HG03442 (cell line): ENCODE data around the gene SIGLEC12.
"Not testable (repeated sequence)": the region's sequence is repeated elsewhere in the genome, so short reads cannot be mapped to it uniquely, and the experiment has no call there.

Experiments used
- ATAC-seq: cut with Tn5 transposase; IDR thresholded peaks from one replicate; pipeline ENCODE4 v1.9.1; 2021; ENCODE audit warnings: mild to moderate bottlenecking, moderate library complexity; ENCODE audit not compliant: unreplicated experiment

The SIGLEC12 gene

DNA sequence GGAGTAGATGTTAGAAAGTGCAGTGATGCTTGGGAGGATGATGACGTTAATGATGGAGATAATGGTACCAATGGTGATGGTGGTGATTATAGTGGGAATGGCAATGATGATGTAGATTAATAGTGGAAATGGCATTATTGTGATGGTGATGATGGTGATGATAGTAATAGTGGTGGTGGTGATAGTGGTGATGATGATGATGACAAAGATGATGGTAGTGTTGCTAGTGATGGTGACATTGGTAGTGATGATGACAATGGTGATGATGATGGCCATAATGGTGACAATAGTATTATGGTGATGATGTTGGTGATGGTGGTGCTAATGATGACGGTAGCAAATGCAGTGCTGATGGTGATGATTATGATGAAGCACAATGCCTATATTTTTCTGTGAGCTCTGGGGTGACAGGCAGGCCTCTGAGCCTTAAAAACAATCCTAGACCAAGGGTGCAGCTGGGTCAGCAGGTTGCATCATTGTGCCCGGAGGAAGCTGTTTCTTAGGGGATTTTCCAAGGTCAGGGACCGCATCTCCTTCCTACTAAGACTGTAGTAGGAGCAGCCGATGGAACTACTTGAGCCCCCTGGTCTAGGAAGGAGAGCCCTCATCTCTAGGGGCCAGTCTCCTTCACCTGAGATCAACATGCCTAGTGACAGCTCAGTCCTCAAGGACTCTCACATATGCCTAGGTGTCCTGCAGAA is 15.5 kb downstream of the SIGLEC12 start:
- ATAC-seq, result no peak

DNA sequence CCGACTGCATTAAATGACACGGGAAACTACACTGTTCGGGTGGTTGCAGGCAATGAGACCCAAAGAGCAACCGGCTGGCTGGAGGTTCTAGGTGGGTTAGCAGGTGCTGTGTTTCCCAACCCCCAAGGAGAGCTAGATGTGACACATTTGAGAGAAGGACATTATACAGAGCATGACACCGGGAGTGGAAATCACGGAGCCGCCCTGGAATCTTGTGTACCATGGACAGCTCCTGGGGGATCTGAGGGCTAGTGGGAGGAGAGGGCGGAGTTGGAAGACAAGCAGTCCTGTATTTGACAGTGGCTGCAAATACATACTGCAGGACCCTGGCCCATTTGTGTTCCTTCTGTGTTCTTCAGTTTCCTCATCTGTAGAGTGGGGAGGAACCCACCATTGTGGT is 21.0 kb downstream of the SIGLEC12 start:
- ATAC-seq, result no peak

DNA sequence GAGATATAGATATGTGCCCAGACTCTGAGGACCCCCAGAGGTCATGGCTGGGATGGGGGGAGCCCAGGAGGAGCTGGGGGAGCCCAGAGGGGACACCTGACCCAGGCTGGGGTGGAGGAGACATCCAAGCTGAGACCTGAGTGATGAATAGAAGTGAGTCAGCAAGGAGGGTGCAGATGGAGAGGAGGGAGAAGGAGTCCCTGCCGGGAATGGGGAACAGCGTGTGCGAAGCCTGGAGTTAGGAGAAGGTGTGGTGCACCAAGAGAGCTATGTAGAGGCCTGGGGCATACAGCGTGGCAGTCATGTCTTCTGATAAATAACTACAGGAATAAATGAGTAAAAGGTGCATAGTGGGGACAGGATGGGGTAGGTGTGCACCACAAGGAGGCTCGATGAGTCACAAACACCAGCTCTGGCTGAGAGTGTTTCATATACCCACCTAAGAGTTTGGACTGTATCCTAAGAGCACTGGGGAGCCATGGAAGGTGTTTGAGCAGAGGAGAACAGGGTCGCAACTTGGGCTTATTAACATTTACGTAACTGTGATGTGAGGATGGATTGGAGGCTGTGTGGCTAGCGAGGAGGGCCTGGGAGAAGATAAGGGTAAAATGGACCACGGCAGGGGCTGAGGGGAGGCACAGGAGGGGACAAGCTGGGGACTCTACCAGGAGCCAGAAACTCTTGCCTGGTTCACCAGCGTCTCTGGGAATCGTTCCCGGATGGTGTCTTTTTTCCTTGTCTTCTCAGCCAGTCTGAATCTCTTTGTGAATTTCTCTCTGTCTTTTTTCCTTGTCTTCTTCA is 21.9 kb downstream of the SIGLEC12 start:
- no peak for ATAC-seq

DNA sequence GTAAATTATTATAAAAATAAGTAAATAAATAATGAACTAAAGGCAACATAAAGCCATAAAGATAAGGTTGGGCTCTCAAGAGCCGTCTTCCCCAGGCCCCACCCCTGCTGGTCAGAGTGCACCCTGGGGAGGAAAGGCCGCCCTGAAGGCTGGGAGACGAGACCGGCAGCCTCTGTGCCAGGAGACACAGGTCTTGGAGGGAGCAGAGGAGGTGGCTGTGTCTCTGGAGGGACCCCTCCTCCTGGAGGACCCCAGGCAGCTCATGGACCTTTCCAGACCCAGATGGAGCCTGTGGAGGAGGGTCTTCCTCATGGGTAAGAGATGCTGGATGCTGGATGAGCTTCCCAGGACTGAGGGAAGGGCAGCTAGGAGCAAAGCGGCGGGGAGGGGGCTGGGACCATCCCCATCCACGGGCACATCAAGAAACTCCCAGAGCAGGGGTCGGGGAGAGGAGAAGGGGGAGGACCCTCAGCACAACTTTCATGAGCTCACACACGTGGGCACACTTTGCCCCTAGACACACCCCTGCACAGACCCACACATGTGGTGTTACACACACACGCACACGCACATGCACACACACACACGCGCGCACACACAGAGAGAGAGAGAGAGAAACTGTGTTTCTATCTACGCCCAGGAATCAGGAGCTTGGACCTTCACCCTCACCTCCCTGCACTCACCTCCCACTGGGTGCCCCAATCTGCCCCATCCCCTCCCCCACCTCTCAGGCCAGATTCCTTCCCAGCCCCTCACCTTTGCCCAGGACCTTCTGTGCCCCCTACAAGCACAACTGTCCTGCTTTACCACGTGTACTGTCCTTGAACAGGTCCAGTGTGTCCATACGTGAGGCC is 23.0 kb downstream of the SIGLEC12 start, which contains the start of gene CEACAM18:
CEACAM18 (plus strand) TSS at position 159 of the 854 bp plus-strand sequence.
- ATAC-seq, result no peak

DNA sequence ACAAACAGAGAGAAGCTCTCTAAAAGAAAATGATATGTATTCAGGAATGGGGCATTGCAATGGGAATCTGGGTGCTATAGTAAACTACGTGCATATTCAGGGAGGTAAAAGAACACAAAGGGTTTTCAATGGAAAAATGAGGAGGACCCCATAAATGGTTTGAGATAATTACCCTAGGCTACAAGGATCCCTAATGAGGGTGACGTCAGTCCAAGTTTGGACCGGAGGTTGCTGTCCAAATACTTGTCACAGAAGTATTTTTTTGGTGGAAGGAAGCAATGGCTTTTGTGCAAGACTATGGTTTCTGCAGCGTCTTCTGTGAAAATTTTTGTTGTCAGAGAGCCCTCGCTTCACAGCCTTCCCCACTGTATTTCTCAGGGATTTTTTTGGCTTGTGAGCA is 24.3 kb downstream of the SIGLEC12 start:
- ATAC-seq, result no peak

DNA sequence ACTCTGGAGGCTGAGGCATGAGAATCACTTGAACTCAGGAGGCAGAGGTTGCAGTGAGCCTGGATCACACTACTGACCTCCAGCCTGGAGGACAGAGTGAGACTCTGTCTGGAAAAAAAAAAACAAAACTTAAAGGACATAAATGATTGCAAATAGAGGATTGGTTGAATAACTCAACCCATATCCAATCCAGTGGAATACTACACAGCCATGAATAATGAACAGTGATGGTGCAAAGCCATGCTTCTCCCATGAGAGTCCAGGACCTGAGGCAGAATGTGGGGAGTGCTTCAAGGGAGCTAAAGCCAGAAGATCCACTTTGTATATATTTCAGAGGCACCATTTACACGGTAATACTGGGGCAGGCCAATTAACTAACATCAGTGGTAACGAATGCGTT is 25.4 kb downstream of the SIGLEC12 start:
- no peak for ATAC-seq

DNA sequence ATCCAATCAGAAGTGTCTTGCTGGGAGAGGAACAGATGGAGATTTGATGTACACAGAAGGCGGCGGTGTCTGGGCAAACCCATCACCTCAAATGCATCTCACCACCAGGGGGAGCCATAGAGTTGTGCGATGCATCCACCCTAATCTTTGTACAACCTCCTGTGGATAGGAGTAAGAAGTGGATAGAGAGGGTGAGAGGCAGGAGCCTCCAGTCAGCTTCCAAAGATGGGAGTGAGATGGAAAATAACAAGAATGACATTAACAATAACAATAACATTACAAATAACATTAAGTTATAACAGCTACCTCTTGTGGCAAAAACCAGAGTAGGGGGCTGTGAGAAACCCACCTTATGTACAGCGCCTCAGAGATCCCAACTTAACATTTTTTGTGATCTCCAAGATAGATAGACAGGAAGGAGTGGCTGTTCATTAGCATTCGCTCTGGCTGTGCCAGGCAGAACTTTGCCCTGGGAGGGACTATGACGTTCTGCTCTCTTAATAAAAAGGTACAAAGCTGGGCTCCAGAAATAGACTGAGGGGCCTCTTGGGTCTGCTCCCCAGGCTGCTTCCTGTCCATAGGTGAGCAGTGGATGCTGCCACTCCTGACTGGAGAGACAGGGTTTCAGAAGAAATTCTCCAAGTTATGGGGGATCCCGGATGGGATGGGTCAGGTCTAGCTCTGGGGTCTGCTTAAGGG is 28.4 kb downstream of the SIGLEC12 start:
- ATAC-seq, result no peak

DNA sequence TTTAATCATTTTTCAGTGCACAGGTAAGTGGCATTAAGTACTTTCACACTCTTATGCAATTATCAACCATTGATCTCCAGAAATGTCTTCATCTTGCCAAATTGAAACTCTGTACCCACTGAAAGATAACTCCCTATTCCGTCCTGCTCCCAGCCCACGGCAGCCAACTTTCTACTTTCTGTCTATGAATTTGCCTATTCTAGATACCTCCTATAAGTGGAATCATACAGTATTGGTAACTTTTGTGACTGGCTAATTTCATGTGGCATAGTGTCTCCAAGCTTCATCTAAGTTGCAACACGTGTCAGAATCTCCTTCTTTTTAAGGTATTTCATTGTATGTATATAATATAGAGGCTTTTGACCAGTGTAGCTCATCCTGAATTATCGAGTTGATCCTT is 29.0 kb downstream of the SIGLEC12 start:
- no peak for ATAC-seq

DNA sequence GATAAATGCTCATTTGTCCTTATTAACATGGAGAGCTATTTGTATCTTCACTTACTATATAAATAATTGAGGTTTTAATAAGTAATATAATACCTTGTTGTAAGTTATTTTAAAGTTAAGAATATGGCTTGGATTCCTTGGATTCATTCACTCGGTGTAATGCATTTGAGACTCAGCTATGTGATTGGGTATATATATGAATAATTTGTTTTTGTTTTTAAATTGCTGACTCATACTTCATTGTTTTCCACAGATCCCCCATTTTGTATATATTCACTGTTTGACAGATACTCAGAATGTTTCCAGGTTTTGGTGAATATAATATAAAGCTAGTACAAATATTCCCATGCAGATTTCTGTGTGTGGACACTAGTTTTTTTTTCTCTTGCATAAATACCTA is 30.1 kb downstream of the SIGLEC12 start:
- ATAC-seq, result no peak

DNA sequence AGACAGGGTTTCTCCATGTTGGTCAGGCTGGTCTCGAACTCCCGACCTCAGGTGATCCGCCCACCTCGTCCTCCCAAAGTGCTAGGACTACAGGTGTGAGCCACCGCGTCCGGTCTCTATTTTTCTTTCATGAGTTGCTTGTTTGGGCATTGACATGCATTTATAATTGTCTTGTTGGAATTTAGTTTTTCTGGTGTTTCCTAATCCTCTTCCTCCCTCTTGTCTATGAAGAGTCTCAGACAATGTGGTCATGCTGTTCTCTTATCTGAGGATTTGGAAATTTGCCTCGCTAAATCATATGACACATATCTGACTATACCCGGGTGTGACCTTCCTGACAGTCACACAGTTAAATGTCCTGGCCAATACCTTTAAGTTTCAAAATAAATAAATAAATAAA is 30.6 kb downstream of the SIGLEC12 start:
- ATAC-seq, result no peak

DNA sequence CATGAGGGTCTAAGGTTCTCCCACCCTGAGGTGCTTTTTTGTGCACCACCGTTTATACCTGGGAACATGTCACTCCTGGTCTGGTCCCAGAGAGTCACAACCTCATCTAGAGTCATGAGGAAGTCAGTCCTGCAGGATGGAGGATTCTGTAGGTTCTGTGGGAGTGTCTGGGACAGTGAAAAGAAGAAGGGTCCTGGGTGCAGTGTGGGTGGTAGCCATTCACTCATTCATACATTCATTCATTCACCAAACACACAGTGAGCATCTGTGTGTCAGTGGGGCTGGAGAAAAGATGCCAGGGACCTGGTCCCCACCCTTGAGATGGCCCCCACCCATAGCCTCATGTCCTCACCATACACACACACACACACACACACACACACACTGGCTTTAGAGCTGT is 32.0 kb downstream of the SIGLEC12 start:
- ATAC-seq, result no peak

DNA sequence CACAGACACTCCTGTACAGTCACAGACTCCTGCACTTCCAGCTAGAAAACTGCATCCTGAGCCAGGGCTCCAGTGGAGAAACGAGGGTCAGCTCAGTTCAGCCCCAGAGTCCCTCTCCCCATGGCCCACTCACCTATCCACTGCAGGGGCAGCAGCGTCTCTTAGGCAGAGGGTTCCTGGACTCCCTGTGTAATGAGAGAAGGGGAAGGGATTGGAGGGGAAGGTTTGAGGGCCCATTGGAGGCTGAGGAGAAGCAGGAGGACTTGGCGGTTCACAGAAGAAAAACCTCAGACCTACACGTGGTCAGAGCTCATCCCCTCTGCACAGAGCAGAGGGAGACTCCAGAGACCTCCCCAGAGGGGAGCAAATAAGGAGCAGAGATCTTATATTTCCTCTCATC is 32.4 kb downstream of the SIGLEC12 start:
- ATAC-seq, result no peak

DNA sequence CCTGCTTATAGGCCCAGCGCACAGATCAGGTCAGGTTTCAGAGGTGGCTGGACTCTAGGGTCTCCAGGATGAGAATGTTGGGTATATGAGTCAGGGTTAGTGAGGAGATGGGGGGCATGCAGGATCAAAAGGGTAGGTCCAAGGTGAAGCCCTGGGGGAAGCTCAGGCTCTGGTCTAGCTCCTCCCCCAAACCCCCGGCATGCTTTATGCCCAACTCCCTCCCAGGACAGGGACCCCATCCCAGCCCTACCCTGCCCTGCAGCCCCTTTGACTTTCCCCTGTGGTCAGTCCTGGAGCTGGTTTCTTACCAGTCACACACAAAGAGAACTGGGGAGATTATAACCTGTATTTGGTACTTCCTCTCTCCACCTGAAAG is 33.1 kb downstream of the SIGLEC12 start:
- ATAC-seq, result no peak

DNA sequence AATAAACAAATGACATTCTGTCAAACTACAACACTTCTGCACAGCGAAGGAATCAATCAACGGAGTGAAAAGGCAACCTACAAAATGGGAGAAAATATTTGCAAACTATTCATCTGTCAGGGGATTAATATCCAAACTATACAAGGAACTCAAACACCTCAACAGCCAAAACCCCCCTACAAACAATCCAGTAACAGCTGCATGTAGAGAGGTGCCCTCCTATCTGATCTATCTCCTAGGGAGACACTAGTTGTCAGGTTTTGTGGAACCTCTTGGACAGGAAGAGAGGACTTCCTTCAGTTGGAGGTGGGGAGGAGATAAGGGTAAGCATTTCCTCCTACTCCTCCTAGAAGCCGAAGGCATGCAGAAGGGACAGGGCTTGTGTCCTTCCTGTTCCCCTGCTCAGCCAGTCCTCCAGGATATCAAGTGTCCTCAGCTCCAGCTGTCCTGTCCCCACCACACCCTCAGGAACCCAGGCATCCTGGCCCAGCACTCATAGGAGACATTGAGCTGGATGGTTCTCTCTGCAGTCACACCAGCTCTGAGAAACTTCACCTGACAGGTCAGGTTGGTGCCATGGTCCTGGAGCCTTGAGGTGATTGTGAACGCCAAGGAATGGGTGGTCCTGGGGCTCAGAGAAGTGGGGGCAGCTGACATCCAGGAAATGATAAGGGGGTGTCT is 33.6 kb downstream of the SIGLEC12 start:
- ATAC-seq, result no peak

DNA sequence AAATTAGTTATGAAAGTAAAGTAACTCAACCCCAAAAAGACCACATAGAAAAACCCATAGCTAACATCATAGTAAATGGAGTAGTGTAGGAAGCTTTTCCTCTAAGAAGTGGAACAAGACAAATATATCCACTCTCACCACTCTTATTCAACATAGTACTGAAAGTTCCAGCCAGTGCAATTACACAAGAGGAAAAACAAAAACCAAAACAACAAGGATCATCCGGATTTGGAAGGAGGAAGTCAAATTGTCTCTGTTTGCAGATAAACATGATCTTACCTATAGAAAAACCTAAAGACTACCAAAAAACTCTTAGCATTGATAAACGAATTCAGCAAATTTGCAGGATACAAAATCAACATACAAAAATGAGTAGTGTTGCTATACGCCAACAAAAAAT is 34.9 kb downstream of the SIGLEC12 start:
- ATAC-seq, result no peak

DNA sequence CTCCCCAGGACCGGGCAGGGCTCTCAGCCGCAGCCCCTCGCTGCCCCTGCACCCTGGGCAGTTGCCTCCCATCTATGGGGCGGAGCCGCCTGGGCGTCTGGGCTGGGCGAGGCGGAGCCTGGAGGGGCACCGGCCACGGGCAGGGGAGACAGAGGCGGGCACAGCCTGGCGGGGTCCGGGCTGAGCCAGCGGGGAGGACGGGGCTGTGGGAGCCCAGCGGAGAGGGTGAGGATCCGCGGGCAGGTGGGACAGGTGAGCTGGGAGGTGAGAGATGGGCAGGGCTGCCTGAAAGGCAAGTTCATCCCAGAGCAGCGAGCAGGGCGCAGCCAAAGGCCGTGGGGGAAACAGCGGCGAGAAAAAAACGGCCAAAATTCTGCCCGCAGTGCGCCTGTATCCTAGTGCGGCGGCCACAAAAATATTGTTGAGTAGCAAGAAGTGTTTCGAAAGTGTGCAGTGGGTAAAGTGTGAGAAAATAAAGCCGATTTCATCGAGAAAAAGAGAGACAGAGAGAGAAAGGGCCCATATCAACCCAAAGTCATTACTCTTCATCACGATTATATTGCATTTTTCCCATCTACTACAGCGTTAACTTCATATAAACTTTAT is 37.5 kb downstream of the SIGLEC12 start:
- ATAC-seq, result not testable (repeated sequence)

DNA sequence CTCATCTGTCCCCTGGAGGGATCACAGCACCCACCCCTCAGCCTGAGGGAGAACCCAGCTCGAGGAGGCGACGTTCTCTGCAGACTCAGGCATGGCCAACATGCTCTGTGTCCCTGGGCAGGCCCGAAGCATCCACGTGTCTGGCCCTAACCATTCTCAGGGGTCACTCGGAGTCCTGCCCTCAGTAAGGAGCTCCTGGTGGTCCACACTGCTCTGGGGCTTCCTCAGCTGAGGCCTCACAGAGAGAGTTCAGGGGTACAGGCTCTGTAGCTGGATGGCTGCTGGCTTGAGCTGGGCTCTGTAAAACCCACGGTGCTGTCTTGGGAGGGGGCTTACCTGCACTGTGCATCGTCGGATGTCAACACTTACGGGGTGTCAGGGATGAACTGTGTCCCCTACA is 38.9 kb downstream of the SIGLEC12 start:
- no peak for ATAC-seq

DNA sequence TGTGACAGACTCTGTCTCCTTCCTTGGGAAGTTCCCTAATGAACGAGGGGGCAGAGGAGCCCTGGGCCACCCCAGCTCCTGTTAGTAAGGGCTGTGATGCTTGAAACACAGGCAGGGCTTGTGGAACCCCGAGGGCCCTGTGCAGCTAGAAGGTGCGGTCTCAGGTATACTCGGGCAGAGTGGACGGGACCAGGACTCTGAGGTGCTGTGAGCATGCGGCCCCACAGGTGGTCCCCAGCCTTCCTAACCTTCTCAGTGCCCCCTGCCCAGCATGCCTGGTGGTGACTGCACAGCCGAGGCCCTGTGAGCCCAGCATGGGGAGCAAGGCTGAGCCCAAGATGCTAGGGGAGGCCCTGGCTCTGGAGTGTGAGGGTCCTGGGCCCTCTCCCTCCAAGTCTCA is 39.3 kb downstream of the SIGLEC12 start:
- ATAC-seq, result no peak

DNA sequence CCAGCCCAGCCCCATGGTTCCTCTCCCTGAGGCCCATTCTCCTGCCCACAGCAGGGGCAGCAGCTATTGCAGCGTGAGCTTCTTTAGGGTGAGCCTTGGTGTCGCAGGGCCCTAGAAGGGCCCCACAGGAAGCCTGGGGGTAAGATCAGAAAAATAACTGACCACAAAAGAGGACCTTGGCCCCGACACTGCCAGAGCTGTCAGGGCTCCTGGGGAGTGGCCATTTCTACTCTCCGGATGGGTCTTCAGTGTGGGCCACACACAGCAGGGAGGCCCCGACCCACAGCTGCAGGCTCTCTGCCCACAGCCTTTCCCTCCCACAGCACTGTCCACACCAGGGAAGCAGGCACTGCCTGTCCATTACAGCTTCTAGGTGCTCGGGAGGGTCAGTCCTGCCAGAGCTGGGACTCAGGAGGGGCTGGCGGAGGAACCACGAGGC is 39.9 kb downstream of the SIGLEC12 start:
- no peak for ATAC-seq
